Trophoblast cell (in vitro differentiated cells and primary cell): ENCODE data around the gene CPTP.

ENCODE experiments used
- DNase-seq, 2 donors: peaks; one replicate each; pipeline ENCODE4 v3.0.0-alpha.2; 2016
- H2AFZ ChIP-seq: 2 replicates; pipeline ENCODE4 v1.6.1; 2013; ENCODE audit warnings: low read length, moderate library complexity, mild to moderate bottlenecking; ENCODE audit not compliant: insufficient read depth, poor library complexity
- H2AK5ac ChIP-seq: 2 replicates; pipeline ENCODE4 v1.6.1; 2013; ENCODE audit warnings: mild to moderate bottlenecking, low read length
- H2BK120ac ChIP-seq: 2 replicates; pipeline ENCODE4 v1.6.1; 2013; ENCODE audit warnings: low read length, mild to moderate bottlenecking, moderate library complexity; ENCODE audit not compliant: insufficient read depth, poor library complexity
- H2BK12ac ChIP-seq: 2 replicates; pipeline ENCODE4 v1.6.1; 2013; ENCODE audit warnings: mild to moderate bottlenecking, low read length, moderate library complexity
- H2BK5ac ChIP-seq: 2 replicates; pipeline ENCODE4 v1.6.1; 2013; ENCODE audit warnings: low read length, low read depth, moderate library complexity, mild to moderate bottlenecking; ENCODE audit not compliant: poor library complexity
- H3K14ac ChIP-seq: 2 replicates; pipeline ENCODE4 v1.6.1; 2013; ENCODE audit warnings: mild to moderate bottlenecking, low read length
- H3K18ac ChIP-seq: 2 replicates; pipeline ENCODE4 v1.6.1; 2013; ENCODE audit warnings: mild to moderate bottlenecking, low read length
- H3K23ac ChIP-seq: 2 replicates; pipeline ENCODE4 v1.6.1; 2013; ENCODE audit warnings: low read length
- H3K27ac ChIP-seq: 2 replicates; pipeline ENCODE4 v1.5.1; 2013; ENCODE audit warnings: low read depth, mild to moderate bottlenecking, inconsistent platforms, low read length, moderate library complexity
- H3K27me3 ChIP-seq: 2 replicates; pipeline ENCODE4 v1.6.1; 2013; ENCODE audit warnings: inconsistent platforms, mild to moderate bottlenecking, low read length, moderate library complexity; ENCODE audit not compliant: insufficient read depth
- H3K36me3 ChIP-seq, 2 experiments: 1 replicate in 1 of 2; 2 replicates in 1 of 2; pipeline ENCODE4 v1.6.1; 2013; ENCODE audit warnings: low read length in 2 of 2, mild to moderate bottlenecking in 2 of 2, moderate library complexity in 1 of 2; ENCODE audit not compliant: insufficient read depth in 2 of 2, control insufficient read depth in 1 of 2
- H3K4ac ChIP-seq: 2 replicates; pipeline ENCODE4 v1.6.1; 2013; ENCODE audit warnings: low read depth, mild to moderate bottlenecking, low read length, moderate library complexity
- H3K4me1 ChIP-seq, 2 experiments: 1 replicate in 1 of 2; 2 replicates in 1 of 2; pipeline ENCODE4 v1.6.1; 2013; ENCODE audit warnings: low read length in 2 of 2, mild to moderate bottlenecking in 2 of 2, moderate library complexity in 1 of 2; ENCODE audit not compliant: insufficient read depth in 2 of 2, control insufficient read depth in 1 of 2
- H3K4me2 ChIP-seq: 2 replicates; pipeline ENCODE4 v1.6.1; 2013; ENCODE audit warnings: inconsistent platforms, mild to moderate bottlenecking, low read length, moderate library complexity
- H3K4me3 ChIP-seq: 2 replicates; pipeline ENCODE4 v1.5.1; 2013; ENCODE audit warnings: mild to moderate bottlenecking, low read depth, low read length, inconsistent platforms
- H3K79me1 ChIP-seq: one replicate; pipeline ENCODE4 v1.6.1; 2013; ENCODE audit warnings: low read length
- H3K79me2 ChIP-seq: 2 replicates; pipeline ENCODE4 v1.6.1; 2013; ENCODE audit warnings: low read length, mild to moderate bottlenecking; ENCODE audit not compliant: control insufficient read depth, insufficient read depth, poor library complexity
- H3K9ac ChIP-seq: 2 replicates; pipeline ENCODE4 v1.6.1; 2013; ENCODE audit warnings: mild to moderate bottlenecking, low read length
- H3K9me3 ChIP-seq: 2 replicates; pipeline ENCODE4 v1.6.1; 2013; ENCODE audit warnings: low read depth, mild to moderate bottlenecking, control low read depth, inconsistent platforms, low read length; ENCODE audit not compliant: insufficient read depth
- H4K12ac ChIP-seq: 2 replicates; pipeline ENCODE4 v1.6.1; 2013; ENCODE audit warnings: low read depth, mild to moderate bottlenecking, low read length, moderate library complexity
- H4K8ac ChIP-seq: 2 replicates; pipeline ENCODE4 v1.6.1; 2013; ENCODE audit warnings: low read depth, mild to moderate bottlenecking, low read length, moderate library complexity
- H4K91ac ChIP-seq: one replicate; pipeline ENCODE4 v1.6.1; 2013; ENCODE audit warnings: low read depth, mild to moderate bottlenecking, low read length, moderate library complexity
- WGBS: extraction: QIAGEN DNeasy Blood & Tissue Kit; methylation state at CpG from one replicate; pipeline ENCODE4 v1.1.7; 2013; ENCODE audit warnings: missing lambda C conversion rate; ENCODE audit not compliant: insufficient read length, insufficient coverage; ENCODE audit errors: extremely low coverage; 5-methylcytosine and 5-hydroxymethylcytosine counted together

The CPTP gene

GRCh38 chr1:1356796-1357401, 32.3 kb downstream of the CPTP start:
- peak overlapping the region; percentile 37 for H3K14ac ChIP-seq
- peak overlapping the region; percentile 64 for H3K4me3 ChIP-seq
- no peak overlapping the region for H4K8ac ChIP-seq
- H4K91ac ChIP-seq, result peak overlapping the region; percentile 29
- H2AFZ ChIP-seq, result no peak overlapping the region
- H3K9ac ChIP-seq, result no peak overlapping the region
- peak overlapping the region; percentile 79 for H2AK5ac ChIP-seq
- no peak overlapping the region for H4K12ac ChIP-seq
- peak overlapping the region; percentile 24 for H2BK5ac ChIP-seq
- H3K23ac ChIP-seq, result no peak overlapping the region
- H3K9me3 ChIP-seq, result no peaks in the 10 kb centered on the region
- peaks cover 9% of the 10 kb centered on the region for H3K27me3 ChIP-seq
- WGBS, result no CpG with 5 or more reads among the region's 26 CpGs
- H3K4me2 ChIP-seq, result peak overlapping the region; percentile 61
- H3K4me1 ChIP-seq, result peaks cover 47 to 49% of the 10 kb centered on the region in 2 experiments
- H3K79me2 ChIP-seq, result peaks cover 24% of the 10 kb centered on the region
- H2BK120ac ChIP-seq, result peak overlapping the region; percentile 35
- peaks cover 30% of the 10 kb centered on the region in 2 experiments for H3K36me3 ChIP-seq
- H2BK12ac ChIP-seq, result no peak overlapping the region
- H3K27ac ChIP-seq, result no peak overlapping the region
- no peak for DNase-seq
- peak overlapping the region; percentile 63 for H3K4ac ChIP-seq
- H3K18ac ChIP-seq, result peak overlapping the region; percentile 62
- H3K79me1 ChIP-seq, result peaks cover 45% of the 10 kb centered on the region

DNA sequence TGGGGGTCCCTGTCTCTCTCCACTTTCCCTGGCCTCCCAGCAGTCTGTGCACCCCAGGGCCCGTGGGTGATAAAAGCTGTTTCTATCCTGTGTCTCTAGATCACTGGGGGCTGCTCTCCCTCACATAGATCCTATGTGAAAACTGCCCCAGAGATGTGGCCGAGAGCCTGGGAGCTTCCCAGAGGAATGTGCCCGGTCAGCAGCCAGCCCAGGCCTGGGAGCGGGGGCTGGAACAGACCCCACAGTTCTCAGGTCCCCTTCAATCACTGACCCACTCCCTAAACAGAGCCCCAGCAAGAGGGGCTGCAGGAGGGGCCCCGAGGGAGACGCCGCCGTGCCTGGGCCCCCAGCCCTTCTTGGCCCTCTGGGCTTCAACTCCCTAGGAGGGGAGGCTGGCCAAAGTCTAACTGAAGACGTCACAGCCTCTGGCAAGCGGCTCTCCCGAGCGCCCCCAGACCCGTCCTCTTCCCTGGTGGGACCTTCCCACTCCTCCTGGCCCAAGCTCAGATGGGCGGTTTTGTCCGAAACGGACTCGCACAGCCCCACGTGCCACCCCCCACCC, 33.4 kb downstream of the CPTP start:
- H3K9ac ChIP-seq, result peak overlapping the region; percentile 69
- peaks cover 20 to 22% of the 10 kb centered on the region in 2 experiments for H3K36me3 ChIP-seq
- H2AK5ac ChIP-seq, result peak overlapping the region; percentile 59
- no peak overlapping the region for H2AFZ ChIP-seq
- peak overlapping the region; percentile 91 for H4K91ac ChIP-seq
- H4K12ac ChIP-seq, result peak overlapping the region; percentile 70
- peak overlapping the region; percentile 21 for H4K8ac ChIP-seq
- H3K23ac ChIP-seq, result no peak overlapping the region
- peak in 1 of 2 donors; percentile 33 for DNase-seq
- peaks cover 24% of the 10 kb centered on the region for H3K79me2 ChIP-seq
- peak overlapping the region; percentile 95 for H2BK5ac ChIP-seq
- peak overlapping the region; percentile 93 for H3K4ac ChIP-seq
- H3K4me1 ChIP-seq, result peaks cover 38 to 44% of the 10 kb centered on the region in 2 experiments
- no peaks in the 10 kb centered on the region for H3K9me3 ChIP-seq
- peak overlapping the region; percentile 85 for H3K14ac ChIP-seq
- peak overlapping the region; percentile 92 for H3K18ac ChIP-seq
- peak overlapping the region; percentile 61 for H3K4me2 ChIP-seq
- peak overlapping the region; percentile 97 for H3K27ac ChIP-seq
- H3K27me3 ChIP-seq, result peaks cover 9% of the 10 kb centered on the region
- H2BK12ac ChIP-seq, result peak overlapping the region; percentile 37
- peak overlapping the region; percentile 99 for H2BK120ac ChIP-seq
- no CpG with 5 or more reads among the region's 18 CpGs for WGBS
- H3K79me1 ChIP-seq, result peaks cover 48% of the 10 kb centered on the region
- peak overlapping the region; percentile 69 for H3K4me3 ChIP-seq

DNA sequence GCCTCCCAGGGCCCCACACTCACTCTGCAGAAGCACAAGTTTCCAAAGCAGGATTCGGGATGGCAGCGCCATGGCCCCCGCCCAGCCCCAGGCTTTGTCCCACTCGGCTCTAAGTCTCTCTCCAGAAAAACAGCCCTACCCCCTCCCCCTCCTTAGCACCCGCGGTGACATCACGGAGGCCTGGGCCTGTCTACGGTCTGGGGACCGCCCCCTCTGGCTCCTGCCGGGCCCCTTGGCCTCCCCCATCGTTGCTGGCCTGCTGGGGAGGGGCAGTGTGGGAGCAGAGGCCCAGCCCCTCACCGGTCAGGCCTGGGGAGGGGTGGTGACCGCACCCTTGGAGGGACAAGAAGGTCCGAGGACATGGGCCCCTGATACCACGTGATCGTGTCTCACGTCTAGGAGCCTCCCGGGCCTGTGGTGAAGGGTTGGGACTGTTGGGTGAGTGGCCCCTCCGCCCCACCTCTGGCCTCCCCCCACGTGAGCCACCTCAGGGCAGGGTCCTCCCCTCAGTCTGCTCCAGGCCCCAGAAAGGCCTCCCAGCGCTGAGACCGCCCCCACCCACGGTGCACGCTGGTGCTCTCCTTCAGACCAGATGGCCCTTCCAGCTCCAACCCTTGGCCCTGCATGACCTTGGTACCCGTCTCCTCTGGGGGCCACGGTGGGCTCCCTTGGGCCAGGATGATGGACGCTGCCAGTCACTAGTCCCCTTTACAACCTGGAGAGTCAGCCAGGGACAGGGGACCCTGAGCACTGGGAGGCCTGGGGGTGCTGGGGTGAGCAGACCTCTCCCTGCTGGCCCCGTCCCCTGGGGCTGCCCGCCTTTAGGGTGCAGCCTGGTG, 34.0 kb downstream of the CPTP start, which contains the start of gene MXRA8:
TSS of gene MXRA8 (minus strand) at position 123 of the 839 bp plus-strand sequence. CDS start at position 72, 51 bp downstream.
- H3K79me1 ChIP-seq, result peaks cover 48% of the 10 kb centered on the region
- peaks cover 38 to 44% of the 10 kb centered on the region in 2 experiments for H3K4me1 ChIP-seq
- no CpG with 5 or more reads among the region's 29 CpGs for WGBS
- peak within 1 kb of the TSS; percentile 95 for H2BK5ac ChIP-seq
- peak within 1 kb of the TSS; percentile 93 for H3K4ac ChIP-seq
- peak within 1 kb of the TSS; percentile 69 for H3K4me3 ChIP-seq
- H3K14ac ChIP-seq, result peak within 1 kb of the TSS; percentile 94
- H2BK120ac ChIP-seq, result peak within 1 kb of the TSS; percentile 99
- peak within 1 kb of the TSS; percentile 61 for H3K4me2 ChIP-seq
- peak within 1 kb of the TSS; percentile 88 for H4K8ac ChIP-seq
- peak in 1 of 2 donors; percentile 62 for DNase-seq
- peak within 1 kb of the TSS; percentile 69 for H3K9ac ChIP-seq
- peak within 1 kb of the TSS; percentile 85 for H4K12ac ChIP-seq
- peaks cover 24% of the 10 kb centered on the region for H3K79me2 ChIP-seq
- H3K27ac ChIP-seq, result peak within 1 kb of the TSS; percentile 97
- H2AFZ ChIP-seq, result peak within 1 kb of the TSS; percentile 40
- no peak within 1 kb of the TSS for H3K23ac ChIP-seq
- peaks cover 13 to 14% of the 10 kb centered on the region in 2 experiments for H3K36me3 ChIP-seq
- H2BK12ac ChIP-seq, result peak within 1 kb of the TSS; percentile 95
- H3K18ac ChIP-seq, result peak within 1 kb of the TSS; percentile 92
- peak within 1 kb of the TSS; percentile 91 for H4K91ac ChIP-seq
- H3K9me3 ChIP-seq, result no peaks in the 10 kb centered on the region
- H2AK5ac ChIP-seq, result peak within 1 kb of the TSS; percentile 85
- H3K27me3 ChIP-seq, result peaks cover 9% of the 10 kb centered on the region

DNA sequence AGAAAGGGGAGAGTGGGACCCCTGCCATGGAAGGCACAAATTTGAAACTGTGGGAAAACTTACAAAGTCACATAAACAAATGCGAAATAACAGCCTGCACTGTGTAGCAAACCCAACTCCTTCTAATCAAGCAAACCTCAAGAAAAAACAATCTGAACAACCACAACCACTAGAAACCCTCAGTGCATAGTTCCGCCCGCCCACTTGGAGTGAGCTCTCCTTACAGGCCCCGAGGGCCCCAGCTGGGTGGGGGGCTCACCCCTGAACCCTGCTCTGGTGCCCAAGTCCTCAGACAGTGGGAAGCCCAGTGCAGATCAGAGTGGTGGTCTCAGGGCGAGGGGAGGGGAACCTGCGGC, 34.7 kb downstream of the CPTP start:
- Histone ChIP-seq H3K27me3 (peaks cover 6% of the 10 kb centered on the region), H3K79me2 (peaks cover 24% of the 10 kb centered on the region), H3K36me3 (peaks cover 7 to 8% of the 10 kb centered on the region in 2 experiments), H3K23ac (no peak overlapping the region), H2AFZ (peak overlapping the region; percentile 14), H4K91ac (peak overlapping the region; percentile 91), H2AK5ac (peak overlapping the region; percentile 85), H3K14ac (peak overlapping the region; percentile 94), H3K79me1 (peaks cover 48% of the 10 kb centered on the region), H3K27ac (peak overlapping the region; percentile 97), H4K12ac (peak overlapping the region; percentile 85), H4K8ac (peak overlapping the region; percentile 88), H2BK5ac (peak overlapping the region; percentile 84), H3K4me2 (peak overlapping the region; percentile 49), H3K4ac (peak overlapping the region; percentile 85), H2BK120ac (peak overlapping the region; percentile 99), H3K4me3 (no peak overlapping the region), H3K18ac (peak overlapping the region; percentile 86), H3K4me1 (peaks cover 36 to 43% of the 10 kb centered on the region in 2 experiments), H3K9ac (peak overlapping the region; percentile 44), H2BK12ac (peak overlapping the region; percentile 95), H3K9me3 (no peaks in the 10 kb centered on the region)
- DNase-seq, result no peak
- WGBS, result no CpG with 5 or more reads among the region's 6 CpGs
